Activated CD4-positive, alpha-beta T cell treated with anti-CD3 and anti-CD28 coated beads, Interleukin-10, Interleukin-2, amounts not matched to agents 100 ng/mL and 50 ng/mL, durations not matched to agents 16 hours and 8 hours (primary cell): ENCODE results near the gene ACTL6A.
A peak's percentile ranks its signal among the peaks of the same experiment; 100 is the strongest.

Experiments used
- DNase-seq: peaks from one replicate; pipeline ENCODE4 v3.0.0-alpha.2; 2020

The ACTL6A gene

GRCh38 chr3:179591313-179591712 is 28.6 kb downstream of the ACTL6A start:
- DNase-seq = no peak

- DNase-seq = no peak
Observed at GRCh38 chr3:179599531-179599930, 36.8 kb downstream of the ACTL6A start.

GRCh38 chr3:179603321-179603720 is 40.6 kb downstream of the ACTL6A start:
- DNase-seq = no peak

GRCh38 chr3:179603831-179604230 is 41.1 kb downstream of the ACTL6A start:
- DNase-seq = no peak

GRCh38 chr3:179604321-179605078 is 41.8 kb downstream of the ACTL6A start, which contains the start of the genes MRPL47 and NDUFB5:
Gene MRPL47, minus strand, starts transcription at chr3:179604638. Its CDS starts 14 bp downstream, at chr3:179604624.
Gene NDUFB5, plus strand, starts transcription at chr3:179604794. Its CDS starts 22 bp downstream, at chr3:179604816.
- peak; percentile 96 for DNase-seq

GRCh38 chr3:179606534-179607085 is 43.9 kb downstream of the ACTL6A start:
- no peak for DNase-seq

GRCh38 chr3:179608931-179609720 is 46.4 kb downstream of the ACTL6A start:
- peak; percentile 85 for DNase-seq

- DNase-seq = no peak
Observed at GRCh38 chr3:179610066-179610465, 47.3 kb downstream of the ACTL6A start.

DNA sequence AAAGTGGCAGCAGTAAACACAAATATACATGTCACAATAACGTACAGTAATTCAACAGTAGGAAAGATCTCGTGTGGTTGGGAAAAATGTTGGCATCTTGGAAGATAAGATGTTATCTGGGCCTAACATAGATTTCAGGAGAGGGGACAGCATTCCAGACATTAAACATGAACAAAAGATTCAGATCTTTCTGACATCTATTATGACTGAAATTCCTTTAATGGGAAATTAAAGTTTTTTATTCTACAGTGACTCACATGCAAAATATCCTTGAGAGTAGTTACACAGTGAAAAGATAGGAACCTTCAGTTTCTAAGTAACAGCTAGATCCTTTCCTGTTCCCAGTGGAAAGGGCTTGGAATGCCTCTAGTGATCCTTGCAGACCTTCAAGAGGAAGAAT is 51.1 kb downstream of the ACTL6A start:
- no peak for DNase-seq

DNA sequence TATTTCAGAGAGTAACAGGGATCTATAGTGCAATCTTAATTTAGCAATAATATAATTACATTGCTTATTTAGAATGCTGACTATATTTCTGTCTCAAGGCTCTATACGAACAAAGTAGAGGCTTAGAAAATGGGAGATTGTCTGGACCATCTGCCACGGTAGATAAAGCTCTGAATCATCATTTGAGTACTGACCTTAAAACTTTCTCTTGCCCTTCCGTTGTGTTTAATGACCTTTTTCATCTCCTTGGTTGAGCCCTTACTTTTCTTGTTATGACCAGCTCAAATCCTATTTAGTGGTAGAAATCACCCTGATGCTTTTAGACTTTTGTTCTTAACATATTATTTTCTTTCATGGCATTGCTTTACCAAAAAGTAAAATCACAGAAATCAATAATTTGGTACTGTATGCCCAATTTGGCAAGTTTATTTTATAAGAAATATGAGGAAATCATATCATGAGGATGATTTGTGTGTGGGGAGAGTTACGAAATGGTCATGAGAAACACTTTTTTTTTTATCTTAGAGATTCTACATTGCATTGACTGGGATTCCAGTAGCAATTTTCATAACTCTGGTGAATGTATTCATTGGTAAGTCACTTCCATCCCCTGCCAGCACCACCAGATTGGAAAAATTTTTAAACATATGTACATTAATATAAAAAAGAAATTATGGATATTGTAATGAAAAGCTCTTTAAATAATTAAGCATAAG is 52.9 kb downstream of the ACTL6A start:
- DNase-seq = no peak

GRCh38 chr3:179622023-179622422 is 59.3 kb downstream of the ACTL6A start:
- DNase-seq = no peak

GRCh38 chr3:179624451-179624850 is 61.7 kb downstream of the ACTL6A start:
- no peak for DNase-seq

- no peak for DNase-seq
Observed at GRCh38 chr3:179630753-179631451, 68.2 kb downstream of the ACTL6A start.
